Endothelial cell (in vitro differentiated cells): Measurements from ENCODE around the gene LBX2. TPM values are rescaled to one million over a fixed set of nuclear protein-coding genes. Genes with fewer than 3 reads are reported as not detected.

Source experiments
- DNase-seq: peaks from one replicate; pipeline ENCODE4 v3.0.0; 2021; ENCODE audit warnings: low spot score
- H3K27ac Mint-ChIP-seq: one replicate; pipeline ENCODE4 v1.8.0; 2021; ENCODE audit warnings: mixed read lengths, inconsistent platforms; ENCODE audit not compliant: unreplicated experiment
- H3K27me3 Mint-ChIP-seq: one replicate; pipeline ENCODE4 v1.8.0; 2021; ENCODE audit warnings: mild to moderate bottlenecking, moderate library complexity, mixed read lengths, inconsistent platforms; ENCODE audit not compliant: unreplicated experiment
- H3K36me3 Mint-ChIP-seq: one replicate; pipeline ENCODE4 v1.8.0; 2021; ENCODE audit warnings: mild to moderate bottlenecking, low read depth, mixed read lengths, inconsistent platforms; ENCODE audit not compliant: unreplicated experiment
- H3K4me1 Mint-ChIP-seq: one replicate; pipeline ENCODE4 v1.8.0; 2021; ENCODE audit warnings: mild to moderate bottlenecking, mixed read lengths, inconsistent platforms; ENCODE audit not compliant: unreplicated experiment
- H3K4me3 Mint-ChIP-seq: one replicate; pipeline ENCODE4 v1.8.0; 2021; ENCODE audit warnings: mild to moderate bottlenecking, mixed read lengths, inconsistent platforms; ENCODE audit not compliant: unreplicated experiment
- H3K9me3 Mint-ChIP-seq: one replicate; pipeline ENCODE4 v1.8.0; 2021; ENCODE audit warnings: mixed read lengths, inconsistent platforms; ENCODE audit not compliant: unreplicated experiment
- CTCF ChIP-seq: fragments of 200-600 bp; sonication (generic); IDR thresholded peaks from one replicate; pipeline ENCODE4 v1.5.0; 2021; ENCODE audit warnings: antibody characterized with exemption; ENCODE audit not compliant: unreplicated experiment
- total RNA-seq: library from RNA; stranded (reverse); fragmentation: NEBNext Ultra II Directional; extraction: Animal tissue kit (Norgen Biotek cat#: 25700); gene quantifications from one replicate; pipeline ENCODE4 v1.2.1, GENCODE V29; 2021; ENCODE audit not compliant: unreplicated experiment

The LBX2 gene
- total RNA-seq, 1 donor from 2014 or later, result not detected

GRCh38 chr2:74540291-74540690 is 40.9 kb upstream of the LBX2 start:
- Mint-ChIP-seq H3K27ac (no peak overlapping the region), H3K27me3 (peaks cover 5% of the 10 kb centered on the region), H3K36me3 (no peaks in the 10 kb centered on the region), H3K9me3 (no peaks in the 10 kb centered on the region), H3K4me1 (no peaks in the 10 kb centered on the region), H3K4me3 (no peak overlapping the region)
- DNase-seq, result no peak
- no peak for TF ChIP-seq CTCF

- Mint-ChIP-seq H3K4me3 (no peak overlapping the region), H3K9me3 (no peaks in the 10 kb centered on the region), H3K36me3 (no peaks in the 10 kb centered on the region), H3K27ac (no peak overlapping the region), H3K27me3 (peaks cover 1% of the 10 kb centered on the region), H3K4me1 (no peaks in the 10 kb centered on the region)
- no peak for DNase-seq
- TF ChIP-seq CTCF, result no peak
Observed at GRCh38 chr2:74538881-74539339, 39.5 kb upstream of the LBX2 start.

- no peaks in the 10 kb centered on the region for H3K9me3 Mint-ChIP-seq
- no peaks in the 10 kb centered on the region for H3K4me1 Mint-ChIP-seq
- H3K27ac Mint-ChIP-seq, result no peak overlapping the region
- H3K4me3 Mint-ChIP-seq, result no peak overlapping the region
- peaks cover 2% of the 10 kb centered on the region for H3K27me3 Mint-ChIP-seq
- no peak for DNase-seq
- no peak for TF ChIP-seq CTCF
- peaks cover 2% of the 10 kb centered on the region for H3K36me3 Mint-ChIP-seq
Observed at GRCh38 chr2:74537140-74537539, 37.7 kb upstream of the LBX2 start.

GRCh38 chr2:74536166-74536950 is 37.0 kb upstream of the LBX2 start:
- H3K27me3 Mint-ChIP-seq, result peaks cover 2% of the 10 kb centered on the region
- H3K9me3 Mint-ChIP-seq, result no peaks in the 10 kb centered on the region
- no peak for TF ChIP-seq CTCF
- H3K36me3 Mint-ChIP-seq, result peaks cover 9% of the 10 kb centered on the region
- no peak overlapping the region for H3K4me3 Mint-ChIP-seq
- DNase-seq, result no peak
- H3K4me1 Mint-ChIP-seq, result peaks cover 3% of the 10 kb centered on the region
- H3K27ac Mint-ChIP-seq, result no peak overlapping the region

GRCh38 chr2:74535440-74535965 is 36.1 kb upstream of the LBX2 start:
- Mint-ChIP-seq H3K36me3 (peaks cover 13% of the 10 kb centered on the region), H3K27ac (no peak overlapping the region), H3K27me3 (peaks cover 2% of the 10 kb centered on the region), H3K4me1 (peaks cover 5% of the 10 kb centered on the region), H3K9me3 (no peaks in the 10 kb centered on the region), H3K4me3 (no peak overlapping the region)
- DNase-seq, result no peak
- TF ChIP-seq CTCF, result no peak
